ENCODE measurements around the gene CIT.

GRCh38 chr12:119749666-119750065 lies 127.5 kb downstream of the CIT start:
- TF ChIP-seq, protein P1, sequence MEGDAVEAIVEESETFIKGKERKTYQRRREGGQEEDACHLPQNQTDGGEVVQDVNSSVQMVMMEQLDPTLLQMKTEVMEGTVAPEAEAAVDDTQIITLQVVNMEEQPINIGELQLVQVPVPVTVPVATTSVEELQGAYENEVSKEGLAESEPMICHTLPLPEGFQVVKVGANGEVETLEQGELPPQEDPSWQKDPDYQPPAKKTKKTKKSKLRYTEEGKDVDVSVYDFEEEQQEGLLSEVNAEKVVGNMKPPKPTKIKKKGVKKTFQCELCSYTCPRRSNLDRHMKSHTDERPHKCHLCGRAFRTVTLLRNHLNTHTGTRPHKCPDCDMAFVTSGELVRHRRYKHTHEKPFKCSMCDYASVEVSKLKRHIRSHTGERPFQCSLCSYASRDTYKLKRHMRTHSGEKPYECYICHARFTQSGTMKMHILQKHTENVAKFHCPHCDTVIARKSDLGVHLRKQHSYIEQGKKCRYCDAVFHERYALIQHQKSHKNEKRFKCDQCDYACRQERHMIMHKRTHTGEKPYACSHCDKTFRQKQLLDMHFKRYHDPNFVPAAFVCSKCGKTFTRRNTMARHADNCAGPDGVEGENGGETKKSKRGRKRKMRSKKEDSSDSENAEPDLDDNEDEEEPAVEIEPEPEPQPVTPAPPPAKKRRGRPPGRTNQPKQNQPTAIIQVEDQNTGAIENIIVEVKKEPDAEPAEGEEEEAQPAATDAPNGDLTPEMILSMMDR (IDR thresholded peaks at IDR 0.05; ENCODE audit: low read depth, low read length, missing input control) = no peak
- no peak for TF ChIP-seq ZBTB33 (IDR thresholded peaks at IDR 0.05)
- TF ChIP-seq, protein P2, sequence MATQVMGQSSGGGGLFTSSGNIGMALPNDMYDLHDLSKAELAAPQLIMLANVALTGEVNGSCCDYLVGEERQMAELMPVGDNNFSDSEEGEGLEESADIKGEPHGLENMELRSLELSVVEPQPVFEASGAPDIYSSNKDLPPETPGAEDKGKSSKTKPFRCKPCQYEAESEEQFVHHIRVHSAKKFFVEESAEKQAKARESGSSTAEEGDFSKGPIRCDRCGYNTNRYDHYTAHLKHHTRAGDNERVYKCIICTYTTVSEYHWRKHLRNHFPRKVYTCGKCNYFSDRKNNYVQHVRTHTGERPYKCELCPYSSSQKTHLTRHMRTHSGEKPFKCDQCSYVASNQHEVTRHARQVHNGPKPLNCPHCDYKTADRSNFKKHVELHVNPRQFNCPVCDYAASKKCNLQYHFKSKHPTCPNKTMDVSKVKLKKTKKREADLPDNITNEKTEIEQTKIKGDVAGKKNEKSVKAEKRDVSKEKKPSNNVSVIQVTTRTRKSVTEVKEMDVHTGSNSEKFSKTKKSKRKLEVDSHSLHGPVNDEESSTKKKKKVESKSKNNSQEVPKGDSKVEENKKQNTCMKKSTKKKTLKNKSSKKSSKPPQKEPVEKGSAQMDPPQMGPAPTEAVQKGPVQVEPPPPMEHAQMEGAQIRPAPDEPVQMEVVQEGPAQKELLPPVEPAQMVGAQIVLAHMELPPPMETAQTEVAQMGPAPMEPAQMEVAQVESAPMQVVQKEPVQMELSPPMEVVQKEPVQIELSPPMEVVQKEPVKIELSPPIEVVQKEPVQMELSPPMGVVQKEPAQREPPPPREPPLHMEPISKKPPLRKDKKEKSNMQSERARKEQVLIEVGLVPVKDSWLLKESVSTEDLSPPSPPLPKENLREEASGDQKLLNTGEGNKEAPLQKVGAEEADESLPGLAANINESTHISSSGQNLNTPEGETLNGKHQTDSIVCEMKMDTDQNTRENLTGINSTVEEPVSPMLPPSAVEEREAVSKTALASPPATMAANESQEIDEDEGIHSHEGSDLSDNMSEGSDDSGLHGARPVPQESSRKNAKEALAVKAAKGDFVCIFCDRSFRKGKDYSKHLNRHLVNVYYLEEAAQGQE (IDR thresholded peaks at IDR 0.05) = no peak
- TF ChIP-seq, protein P3, sequence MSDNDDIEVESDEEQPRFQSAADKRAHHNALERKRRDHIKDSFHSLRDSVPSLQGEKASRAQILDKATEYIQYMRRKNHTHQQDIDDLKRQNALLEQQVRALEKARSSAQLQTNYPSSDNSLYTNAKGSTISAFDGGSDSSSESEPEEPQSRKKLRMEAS (IDR thresholded peaks at IDR 0.05) = no peak
- TF ChIP-seq EGR1 (IDR thresholded peaks at IDR 0.05; ENCODE audit: low read depth in 2 of 2) = no peak
- no peak for TF ChIP-seq YY1 (IDR thresholded peaks at IDR 0.05)
- no peak for TF ChIP-seq GABPA (IDR thresholded peaks at IDR 0.05 in 1 of 2, conservative IDR thresholded peaks at IDR 0.05 in 1 of 2)
- TF ChIP-seq ATF3 (IDR thresholded peaks at IDR 0.05) = no peak
